ENCODE data around the gene GARIN5A. TPM values are rescaled to one million over a fixed set of nuclear protein-coding genes. Genes with fewer than 3 reads are reported as not detected.

Gene GARIN5A
- polyA plus RNA-seq, 2 of the 4 experiments (the other 2 are of a cell fraction) = 1.1 to 1.7 TPM

- WGBS (ENCODE audit: missing lambda C conversion rate) = 85% methylated on average over 1 of the region's 1 CpG
- no peak for TF ChIP-seq HDAC2 (IDR thresholded peaks at IDR 0.05)
These were observed 17.0 kb downstream of the GARIN5A start for GRCh38 chr19:50459638-50460037.

GRCh38 chr19:50459067-50459456 lies 17.6 kb downstream of the GARIN5A start:
- Histone ChIP-seq H3K27ac (peak overlapping the region in 1 of 2 experiments; percentile 24; a peak in 1 of 6 replicates), H3K9me3 (no peaks in the 10 kb centered on the region), H3K4me3 (no peak overlapping the region), H3K4me2 (no peak overlapping the region), H3K4me1 (peaks cover 16% of the 10 kb centered on the region)
- ATAC-seq (no peak), FAIRE-seq (no peak), DNase-seq (ENCODE audit: low read depth in 1 of 2, low spot score in 1 of 2) (no peak)
- WGBS (ENCODE audit: missing lambda C conversion rate) = 66% methylated on average over 10 of the region's 32 CpGs
- CTCF ChIA-PET = interaction anchor here (0.6 to 1.8 kb wide), 5 partner anchors 23 to 102 kb away, joined by 3 to 7 read pairs (median 4); no protein-coding TSS in a partner anchor
- POLR2A ChIA-PET = no interaction called here
- TF ChIP-seq RCOR1 (IDR thresholded peaks at IDR 0.05; ENCODE audit: low read depth, low read length) (no peak), EHF (CRISPR knock-in tag; IDR thresholded peaks at IDR 0.05) (no peak), REST (IDR thresholded peaks at IDR 0.05) (no peak), RNF2 (IDR thresholded peaks at IDR 0.05; ENCODE audit: borderline replicate concordance, low read depth) (no peak), HOXB13 (CRISPR knock-in tag; IDR thresholded peaks at IDR 0.05; ENCODE audit: low read depth) (no peak), PHF8 (IDR thresholded peaks at IDR 0.05; ENCODE audit: borderline replicate concordance, low read depth) (no peak), JUNB (IDR thresholded peaks at IDR 0.05) (no peak)

More at GRCh38 chr19:50459638-50460037, 17.0 kb downstream of the GARIN5A start:
- Histone ChIP-seq H3K9me3 (no peaks in the 10 kb centered on the region), H3K4me2 (peak overlapping the region; percentile 76), H3K27ac (peak overlapping the region; percentile 30 to 73; a peak in 4 of 6 replicates), H3K4me3 (no peak overlapping the region), H3K4me1 (peaks cover 16% of the 10 kb centered on the region)
- no peak; a peak in 1 of 6 replicates for ATAC-seq
- DNase-seq (ENCODE audit: low read depth in 1 of 2, low spot score in 1 of 2) = no peak
- POLR2A ChIA-PET = interaction anchor here (1.5 to 2.0 kb wide), 2 partner anchors 75 to 84 kb away, joined by 6 to 7 read pairs; partner anchors contain the start of genes NR1H2 and POLD1
- CTCF ChIA-PET = interaction anchor here (1.2 to 7.5 kb wide), 16 partner anchors 10 to 107 kb away, joined by 4 to 175 read pairs (median 22); partner anchors contain the start of genes EMC10, NAPSA and POLD1
- FAIRE-seq = no peak

GRCh38 chr19:50458396-50459066 lies 18.1 kb downstream of the GARIN5A start:
- FAIRE-seq = no peak
- no peak overlapping the region for H3K4me3 ChIP-seq
- WGBS (ENCODE audit: missing lambda C conversion rate) = 68% methylated on average over 47 of the region's 50 CpGs
- H3K4me2 ChIP-seq = no peak overlapping the region
- CTCF ChIA-PET = interaction anchor here (0.6 to 1.8 kb wide), 8 partner anchors 15 to 101 kb away, joined by 3 to 7 read pairs (median 4); no protein-coding TSS in a partner anchor
- H3K4me1 ChIP-seq = peaks cover 16% of the 10 kb centered on the region
- POLR2A ChIA-PET = interaction anchor here (0.7 kb wide), 1 partner anchor 64 kb away, joined by 8 read pairs; no protein-coding TSS in a partner anchor
- no peaks in the 10 kb centered on the region for H3K9me3 ChIP-seq
- peak overlapping the region in 1 of 2 experiments; percentile 24; a peak in 1 of 6 replicates for H3K27ac ChIP-seq
- TF ChIP-seq USF2 (IDR thresholded peaks at IDR 0.05) = no peak
- no peak for TF ChIP-seq JUN (IDR thresholded peaks at IDR 0.05)
- DNase-seq (ENCODE audit: low read depth in 1 of 2, low spot score in 1 of 2) = no peak
- no peak for ATAC-seq

- 60% methylated on average over 5 of the region's 5 CpGs for WGBS (ENCODE audit: missing lambda C conversion rate)
- Histone ChIP-seq H3K4me3 (no peak overlapping the region), H3K27ac (no peak overlapping the region), H3K4me1 (peaks cover 16% of the 10 kb centered on the region), H3K9me3 (no peaks in the 10 kb centered on the region), H3K4me2 (no peak overlapping the region)
- ChIA-PET POLR2A (no interaction called here), CTCF (interaction anchor here (1.0 to 1.9 kb wide), 7 partner anchors 21 to 310 kb away, joined by 3 to 9 read pairs (median 4); no protein-coding TSS in a partner anchor)
- TF ChIP-seq PBX3 (IDR thresholded peaks at IDR 0.05) (no peak), RCOR1 (IDR thresholded peaks at IDR 0.05; ENCODE audit: low read depth, low read length) (no peak), EHF (CRISPR knock-in tag; IDR thresholded peaks at IDR 0.05) (no peak), HOXB5 (CRISPR knock-in tag; IDR thresholded peaks at IDR 0.05) (no peak), ZSCAN20 (CRISPR knock-in tag; IDR thresholded peaks at IDR 0.05) (no peak), CBX2 (IDR thresholded peaks at IDR 0.05; ENCODE audit: borderline replicate concordance, low read depth) (no peak), POLR2A (IDR thresholded peaks at IDR 0.05; ENCODE audit: low read length) (no peak), MAX (IDR thresholded peaks at IDR 0.05) (no peak), NR3C1 (IDR thresholded peaks at IDR 0.05) (no peak), ESRRA (IDR thresholded peaks at IDR 0.05; ENCODE audit: borderline replicate concordance, low read length) (no peak)
- FAIRE-seq = no peak
- ATAC-seq = no peak
- no peak for DNase-seq (ENCODE audit: low read depth in 1 of 2, low spot score in 1 of 2)
These were observed 19.3 kb downstream of the GARIN5A start for GRCh38 chr19:50457300-50457699.
